HK-2 (cell line): ENCODE results near the gene MMP21.
A peak's percentile ranks its signal among the peaks of the same experiment; 100 is the strongest.

Experiments
- DNase-seq: peaks from one replicate; pipeline ENCODE4 v3.0.0-alpha.2; 2018; ENCODE audit not compliant: unreplicated experiment

Gene MMP21

GRCh38 chr10:125765835-125766234 lies 9.8 kb downstream of the MMP21 start:
- no peak for DNase-seq

GRCh38 chr10:125762692-125763648 lies 12.7 kb downstream of the MMP21 start:
- no peak for DNase-seq

GRCh38 chr10:125761961-125762360 lies 13.7 kb downstream of the MMP21 start:
- no peak for DNase-seq

GRCh38 chr10:125757742-125758141 lies 17.9 kb downstream of the MMP21 start:
- no peak for DNase-seq

GRCh38 chr10:125756853-125757487 lies 18.7 kb downstream of the MMP21 start:
- no peak for DNase-seq

- DNase-seq = no peak
Observed at GRCh38 chr10:125756196-125756595, 19.4 kb downstream of the MMP21 start.

GRCh38 chr10:125747417-125747816 lies 28.2 kb downstream of the MMP21 start:
- DNase-seq = no peak

GRCh38 chr10:125744909-125745308 lies 30.7 kb downstream of the MMP21 start:
- DNase-seq = no peak

GRCh38 chr10:125742465-125742864 lies 33.2 kb downstream of the MMP21 start:
- no peak for DNase-seq

- no peak for DNase-seq
Observed at GRCh38 chr10:125739994-125740679, 35.5 kb downstream of the MMP21 start.

- no peak for DNase-seq
Observed at GRCh38 chr10:125738206-125738605, 37.4 kb downstream of the MMP21 start.

- DNase-seq = no peak
Observed at GRCh38 chr10:125734823-125735222, 40.8 kb downstream of the MMP21 start.

- no peak for DNase-seq
Observed at GRCh38 chr10:125734148-125734547, 41.5 kb downstream of the MMP21 start.

- no peak for DNase-seq
Observed at GRCh38 chr10:125727436-125727835, 48.2 kb downstream of the MMP21 start.

- DNase-seq = no peak
Observed at GRCh38 chr10:125726914-125727313, 48.7 kb downstream of the MMP21 start.

- no peak for DNase-seq
Observed at GRCh38 chr10:125722811-125723210, 52.8 kb downstream of the MMP21 start.

- DNase-seq = no peak
Observed at GRCh38 chr10:125721035-125721434, 54.6 kb downstream of the MMP21 start.

GRCh38 chr10:125720002-125720382 lies 55.6 kb downstream of the MMP21 start:
- DNase-seq = no peak

- peak; percentile 100 for DNase-seq
Observed at GRCh38 chr10:125719173-125720001, 56.2 kb downstream of the MMP21 start, which contains the start of gene EDRF1. Gene EDRF1, plus strand, starts transcription at chr10:125719709. Its CDS starts 99 bp downstream, at chr10:125719808.
